A549 (cell line): ENCODE data around the gene CNP. TPM values are rescaled to one million over a fixed set of nuclear protein-coding genes. Genes with fewer than 3 reads are reported as not detected.
A peak's percentile ranks its signal among the peaks of the same experiment; 100 is the strongest.

ENCODE experiments used
- ATAC-seq, 2 experiments: fragments of 200-7000 bp in 1 of 2; fragments of >200 bp in 1 of 2; cut with Nextera tagmentation in 1 of 2; cut with Tn5 transposase in 1 of 2; 3 replicates each; pipeline versions ENCODE4 v1.8.0 to v1.9.1; 2018 to 2020; ENCODE audit warnings: mild to moderate bottlenecking in 1 of 2, moderate library complexity in 1 of 2
- CTCF ChIA-PET: fragments of 300-600 bp; sonication (Branson Sonifier 250); formaldehyde crosslinking; extraction: SDS; loops from one replicate; lab custom pipeline; 2021; ENCODE audit warnings: antibody characterized with exemption, inconsistent platforms; lab: Yijun Ruan, JAX
- POLR2A ChIA-PET: fragments of 350-600 bp; formaldehyde crosslinking; extraction: SDS; loops from one replicate; lab custom pipeline; 2021; ENCODE audit warnings: antibody characterized with exemption, inconsistent platforms; lab: Yijun Ruan, JAX
- DNase-seq, 2 experiments: peaks; one replicate each; pipeline versions ENCODE4 v3.0.0 to v3.0.0-alpha.2; 2011 to 2016; ENCODE audit warnings: low read depth in 1 of 2, low spot score in 1 of 2
- FAIRE-seq: peaks from 2 replicates; lab custom pipeline; 2011; peaks lifted over from hg19 to GRCh38; lab: Jason Lieb, UNC
- H3K27ac ChIP-seq, 2 experiments: fragments of >200 bp; sonication (Bioruptor Twin); formaldehyde crosslinking; 3 replicates each; pipeline ENCODE4 v1.5.1; 2016 to 2017
- H3K4me1 ChIP-seq: fragments of >200 bp; sonication (Bioruptor Twin); formaldehyde crosslinking; 3 replicates; pipeline ENCODE4 v1.6.1; 2016
- H3K4me2 ChIP-seq: fragments of >200 bp; sonication (Bioruptor Twin); formaldehyde crosslinking; 3 replicates; pipeline ENCODE4 v1.6.1; 2016
- H3K4me3 ChIP-seq: fragments of >200 bp; sonication (Bioruptor Twin); formaldehyde crosslinking; 3 replicates; pipeline ENCODE4 v1.5.1; 2016
- H3K9me3 ChIP-seq: fragments of >200 bp; sonication (Bioruptor Twin); formaldehyde crosslinking; 3 replicates; pipeline ENCODE4 v1.6.1; 2016
- BHLHE40 ChIP-seq: IDR thresholded peaks from 2 replicates; pipeline ENCODE4 v1.6.1; 2012; ENCODE audit warnings: low read depth, low read length, inconsistent platforms
- CBX2 ChIP-seq: fragments of 200-600 bp; sonication (generic); IDR thresholded peaks from 2 replicates; pipeline ENCODE4 v1.6.1; 2016; ENCODE audit warnings: low read depth, mild to moderate bottlenecking, borderline replicate concordance
- CEBPB ChIP-seq, 2 experiments: fragments of >200 bp in 1 of 2; sonication (Bioruptor Twin) in 1 of 2; formaldehyde crosslinking in 1 of 2; IDR thresholded peaks; 2 replicates each; pipeline ENCODE4 v1.6.1; 2012 to 2016
- CHD2 ChIP-seq: fragments of 150-350 bp; IDR thresholded peaks from 2 replicates; pipeline ENCODE4 v1.6.1; 2014; ENCODE audit warnings: low read length; ENCODE audit not compliant: partially characterized antibody
- EHMT2 ChIP-seq: fragments of 200-600 bp; sonication (generic); IDR thresholded peaks from 2 replicates; pipeline ENCODE4 v1.6.1; 2016; ENCODE audit warnings: antibody characterized with exemption, low read depth, mild to moderate bottlenecking, moderate library complexity
- FOSL2 ChIP-seq, 2 experiments: fragments of 450-650 bp in 1 of 2; fragments of >200 bp in 1 of 2; sonication (Bioruptor Twin) in 1 of 2; formaldehyde crosslinking; IDR thresholded peaks; 2 replicates each; pipeline versions ENCODE4 v1.5.0 to v1.6.1; 2016 to 2020; ENCODE audit warnings: mild to moderate bottlenecking in 1 of 2, moderate library complexity in 1 of 2
- FOXS1 ChIP-seq: fragments of 250-450 bp; sonication (Bioruptor Pico); IDR thresholded peaks from 2 replicates; pipeline ENCODE4 v1.5.0; 2020; ENCODE audit warnings: mild to moderate bottlenecking, moderate library complexity
- HDAC2 ChIP-seq: fragments of 200-600 bp; sonication (generic); IDR thresholded peaks from 2 replicates; pipeline ENCODE4 v1.6.1; 2016
- HEYL ChIP-seq: fragments of 250-450 bp; sonication (Bioruptor Pico); IDR thresholded peaks from 2 replicates; pipeline ENCODE4 v1.8.0; 2021; ENCODE audit warnings: mild to moderate bottlenecking, moderate library complexity
- HOXA7 ChIP-seq: fragments of 250-450 bp; sonication (Bioruptor Pico); IDR thresholded peaks from 2 replicates; pipeline ENCODE4 v1.5.0; 2020; ENCODE audit warnings: mild to moderate bottlenecking, moderate library complexity
- HOXB5 ChIP-seq: fragments of 250-450 bp; sonication (Bioruptor Pico); IDR thresholded peaks from 2 replicates; pipeline ENCODE4 v1.5.0; 2020; ENCODE audit warnings: mild to moderate bottlenecking, moderate library complexity
- KDM5A ChIP-seq: fragments of 200-600 bp; sonication (generic); IDR thresholded peaks from 2 replicates; pipeline ENCODE4 v1.6.1; 2016; ENCODE audit warnings: antibody characterized with exemption, mild to moderate bottlenecking
- MAFK ChIP-seq: fragments of 450-650 bp; IDR thresholded peaks from 2 replicates; pipeline ENCODE4 v1.6.1; 2014; ENCODE audit not compliant: partially characterized antibody
- MAZ ChIP-seq: fragments of 150-350 bp; IDR thresholded peaks from 2 replicates; pipeline ENCODE4 v1.6.1; 2014; ENCODE audit warnings: antibody characterized with exemption, low read depth, low read length, borderline replicate concordance
- NFE2L2 ChIP-seq: fragments of 150-350 bp; conservative IDR thresholded peaks from 2 replicates; pipeline ENCODE4 v1.6.1; 2014; ENCODE audit warnings: low read length
- NPAS2 ChIP-seq: fragments of 250-450 bp; sonication (Bioruptor Pico); IDR thresholded peaks from 2 replicates; pipeline ENCODE4 v1.8.0; 2022; ENCODE audit warnings: mild to moderate bottlenecking, moderate library complexity, borderline replicate concordance
- NR3C1 ChIP-seq: fragments of >200 bp; sonication (Bioruptor Twin); formaldehyde crosslinking; IDR thresholded peaks from 3 replicates; pipeline ENCODE4 v1.6.1; 2017
- POLR2A ChIP-seq: IDR thresholded peaks from 2 replicates; pipeline ENCODE4 v1.6.1; 2012; ENCODE audit warnings: mild to moderate bottlenecking, low read length
- POLR2AphosphoS2 ChIP-seq: conservative IDR thresholded peaks from 2 replicates; pipeline ENCODE4 v1.6.1; 2012; ENCODE audit warnings: low read length, improper control_type of control experiment, inconsistent platforms
- RARB ChIP-seq: fragments of 250-450 bp; sonication (Bioruptor Pico); IDR thresholded peaks from 2 replicates; pipeline ENCODE4 v1.8.0; 2021; ENCODE audit warnings: mild to moderate bottlenecking, moderate library complexity
- RCOR1 ChIP-seq: fragments of 150-350 bp; IDR thresholded peaks from 2 replicates; pipeline ENCODE4 v1.6.1; 2014; ENCODE audit warnings: antibody characterized with exemption, low read length, low read depth
- RFX5 ChIP-seq: fragments of 450-650 bp; IDR thresholded peaks from 2 replicates; pipeline ENCODE4 v1.7.1; 2014; ENCODE audit warnings: antibody characterized with exemption, mild to moderate bottlenecking, moderate library complexity
- TFCP2L1 ChIP-seq: fragments of 250-450 bp; sonication (Bioruptor Pico); IDR thresholded peaks from 2 replicates; pipeline ENCODE4 v1.5.0; 2021; ENCODE audit warnings: mild to moderate bottlenecking
- ZC3H11A ChIP-seq: fragments of 450-650 bp; IDR thresholded peaks from 2 replicates; pipeline ENCODE4 v1.6.1; 2014; ENCODE audit warnings: antibody characterized with exemption, mild to moderate bottlenecking
- ZFP36 ChIP-seq: fragments of 450-650 bp; IDR thresholded peaks from 2 replicates; pipeline ENCODE4 v1.6.1; 2014; ENCODE audit warnings: borderline replicate concordance; ENCODE audit not compliant: partially characterized antibody
- WGBS: methylation state at CpG from one replicate; pipeline ENCODE4 v1.1.6; 2017; ENCODE audit errors: missing lambda C conversion rate; 5-methylcytosine and 5-hydroxymethylcytosine counted together
- polyA plus RNA-seq, 4 experiments: library from polyadenylated mRNA; depleted of rRNA in 3 of 4; stranded (reverse); fragments of >200 nt; fragmentation: RNase III in 1 of 4; extraction: RNeasy Plus Mini Kit Qiagen cat#74134 plus additional on column Dnase treatment in 1 of 4; gene quantifications; 2 replicates in 3 of 4; 3 replicates in 1 of 4; pipeline ENCODE4 v1.2.3, GENCODE V29; 2011 to 2017
- TF ChIP-seq, protein P1 (sequence below): IDR thresholded peaks from 2 replicates; pipeline ENCODE4 v1.6.1; 2012
- TF ChIP-seq, protein P2 (sequence below): IDR thresholded peaks from 2 replicates; pipeline ENCODE4 v1.6.1; 2012; ENCODE audit warnings: low read depth, borderline replicate concordance
- TF ChIP-seq, protein P3 (sequence below): fragments of 250-450 bp; sonication (Bioruptor Pico); IDR thresholded peaks from 2 replicates; pipeline ENCODE4 v1.5.0; 2020; ENCODE audit warnings: low read depth, mild to moderate bottlenecking, moderate library complexity
- TF ChIP-seq, protein P4 (sequence below): fragments of >200 bp; sonication (Bioruptor Twin); formaldehyde crosslinking; IDR thresholded peaks from 2 replicates; pipeline ENCODE4 v1.6.1; 2016

The CNP gene
- polyA plus RNA-seq, 2 of the 4 experiments (the other 2 are of a cell fraction): 38.6 to 113 TPM

DNA sequence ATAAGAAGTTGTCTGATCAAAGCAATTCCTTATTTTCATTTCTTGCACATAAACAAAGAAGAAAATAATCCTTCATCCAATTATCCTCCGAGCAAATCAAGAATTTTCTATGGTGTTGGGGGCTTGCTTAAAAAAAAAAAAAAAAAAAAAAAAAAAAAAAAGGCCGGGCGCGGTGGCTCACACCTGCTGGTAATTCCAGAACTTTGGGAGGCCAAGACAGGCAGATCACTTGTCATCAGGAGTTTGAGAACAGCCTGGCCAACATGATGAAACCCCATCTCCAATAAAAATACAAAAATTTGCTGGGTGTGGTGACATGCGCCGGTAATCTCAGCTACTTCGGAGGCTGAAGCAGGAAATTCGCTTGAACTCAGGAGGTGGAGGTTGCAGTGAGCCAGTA is 19.3 kb downstream of the CNP start:
- POLR2A ChIA-PET: no interaction called here
- CTCF ChIA-PET: interaction anchor here (0.8 to 2.4 kb wide), 5 partner anchors 9 to 248 kb away, joined by 3 to 8 read pairs (median 3); no protein-coding TSS in a partner anchor
- no peak overlapping the region for H3K27ac ChIP-seq
- H3K9me3 ChIP-seq: no peaks in the 10 kb centered on the region
- DNase-seq: no peak
- no peak overlapping the region for H3K4me3 ChIP-seq
- ATAC-seq: no peak
- TF ChIP-seq, protein P1, sequence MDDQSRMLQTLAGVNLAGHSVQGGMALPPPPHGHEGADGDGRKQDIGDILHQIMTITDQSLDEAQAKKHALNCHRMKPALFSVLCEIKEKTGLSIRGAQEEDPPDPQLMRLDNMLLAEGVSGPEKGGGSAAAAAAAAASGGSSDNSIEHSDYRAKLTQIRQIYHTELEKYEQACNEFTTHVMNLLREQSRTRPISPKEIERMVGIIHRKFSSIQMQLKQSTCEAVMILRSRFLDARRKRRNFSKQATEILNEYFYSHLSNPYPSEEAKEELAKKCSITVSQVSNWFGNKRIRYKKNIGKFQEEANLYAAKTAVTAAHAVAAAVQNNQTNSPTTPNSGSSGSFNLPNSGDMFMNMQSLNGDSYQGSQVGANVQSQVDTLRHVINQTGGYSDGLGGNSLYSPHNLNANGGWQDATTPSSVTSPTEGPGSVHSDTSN: no peak
- TF ChIP-seq HDAC2 (no peak), MAFK (no peak), FOXS1 (CRISPR knock-in tag) (no peak)
- H3K4me1 ChIP-seq: peaks cover 31% of the 10 kb centered on the region
- no peak overlapping the region for H3K4me2 ChIP-seq
- 87% methylated on average over 8 of the region's 8 CpGs for WGBS
- FAIRE-seq: no peak

DNA sequence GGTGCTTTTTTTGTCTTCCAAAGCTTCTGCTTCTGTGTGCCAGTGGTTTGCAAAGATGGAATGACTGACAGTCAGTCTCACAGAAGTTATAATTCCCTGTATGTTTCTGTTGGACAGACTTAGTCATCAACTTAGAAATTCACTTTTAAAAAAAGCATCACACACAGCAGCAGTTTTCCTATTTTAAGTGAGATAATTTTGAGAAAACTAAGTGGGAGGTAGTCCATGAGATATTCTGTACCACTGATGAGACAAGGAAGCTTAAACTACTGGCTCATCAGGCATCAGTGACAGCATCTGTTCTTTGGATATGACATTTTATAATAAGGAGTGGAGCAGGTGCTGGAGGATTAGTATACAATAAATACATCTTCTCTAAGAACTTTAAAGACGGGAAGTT is 20.0 kb downstream of the CNP start:
- H3K4me2 ChIP-seq: no peak overlapping the region
- H3K4me1 ChIP-seq: peaks cover 33% of the 10 kb centered on the region
- no peak overlapping the region for H3K27ac ChIP-seq
- DNase-seq (no peak), FAIRE-seq (no peak), ATAC-seq (no peak)
- WGBS: 94% methylated on average over 1 of the region's 1 CpG
- H3K4me3 ChIP-seq: no peak overlapping the region
- ChIA-PET POLR2A (no interaction called here), CTCF (interaction anchor here (0.5 to 2.4 kb wide), 5 partner anchors 10 to 629 kb away, joined by 3 to 8 read pairs (median 3); no protein-coding TSS in a partner anchor)
- no peaks in the 10 kb centered on the region for H3K9me3 ChIP-seq
- no peak for TF ChIP-seq CHD2
- no peak for TF ChIP-seq BHLHE40
- TF ChIP-seq, protein P2, sequence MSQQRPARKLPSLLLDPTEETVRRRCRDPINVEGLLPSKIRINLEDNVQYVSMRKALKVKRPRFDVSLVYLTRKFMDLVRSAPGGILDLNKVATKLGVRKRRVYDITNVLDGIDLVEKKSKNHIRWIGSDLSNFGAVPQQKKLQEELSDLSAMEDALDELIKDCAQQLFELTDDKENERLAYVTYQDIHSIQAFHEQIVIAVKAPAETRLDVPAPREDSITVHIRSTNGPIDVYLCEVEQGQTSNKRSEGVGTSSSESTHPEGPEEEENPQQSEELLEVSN: no peak
- no peak for TF ChIP-seq HEYL (CRISPR knock-in tag)
- TF ChIP-seq NFE2L2: no peak
- no peak for TF ChIP-seq POLR2A
- no peak for TF ChIP-seq KDM5A
- TF ChIP-seq NR3C1: no peak
- TF ChIP-seq HDAC2: no peak
- no peak for TF ChIP-seq RARB
- TF ChIP-seq RCOR1: no peak
- TF ChIP-seq, protein P3, sequence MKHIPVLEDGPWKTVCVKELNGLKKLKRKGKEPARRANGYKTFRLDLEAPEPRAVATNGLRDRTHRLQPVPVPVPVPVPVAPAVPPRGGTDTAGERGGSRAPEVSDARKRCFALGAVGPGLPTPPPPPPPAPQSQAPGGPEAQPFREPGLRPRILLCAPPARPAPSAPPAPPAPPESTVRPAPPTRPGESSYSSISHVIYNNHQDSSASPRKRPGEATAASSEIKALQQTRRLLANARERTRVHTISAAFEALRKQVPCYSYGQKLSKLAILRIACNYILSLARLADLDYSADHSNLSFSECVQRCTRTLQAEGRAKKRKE (CRISPR knock-in tag): no peak
- TF ChIP-seq CBX2: no peak
- no peak for TF ChIP-seq HOXA7
- TF ChIP-seq ZC3H11A: no peak

DNA sequence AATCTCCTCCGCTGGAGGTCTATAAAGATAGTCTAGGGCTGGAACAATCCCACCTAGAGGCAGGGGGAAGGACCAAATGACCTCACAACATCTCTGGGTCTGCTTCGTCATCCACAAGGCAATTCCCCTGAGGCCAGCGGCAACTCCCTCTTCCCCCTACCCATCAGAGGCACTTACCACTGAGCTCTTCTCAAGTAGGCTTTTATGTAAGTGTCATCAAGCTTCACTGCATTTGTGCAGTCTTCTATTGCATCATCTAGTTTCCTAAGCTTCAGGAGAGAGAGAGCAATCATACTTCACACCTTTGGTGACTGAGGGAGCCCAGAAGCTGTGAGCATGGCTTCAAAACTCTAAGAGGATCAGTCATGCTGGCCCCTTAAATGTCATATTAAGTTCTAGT is 21.0 kb downstream of the CNP start:
- DNase-seq (no peak), FAIRE-seq (no peak), ATAC-seq (no peak)
- H3K9me3 ChIP-seq: no peaks in the 10 kb centered on the region
- 0 out of 6 replicates have a peak overlapping the region, but pooled peaks of 1 of the 2 experiments have one; percentile 4 for H3K27ac ChIP-seq
- H3K4me2 ChIP-seq: no peak overlapping the region
- H3K4me3 ChIP-seq: no peak overlapping the region
- POLR2A ChIA-PET: no interaction called here
- no peak for TF ChIP-seq TFCP2L1 (CRISPR knock-in tag)
- no peak for TF ChIP-seq POLR2AphosphoS2
- TF ChIP-seq RFX5: no peak
- no peak for TF ChIP-seq CBX2
- TF ChIP-seq ZFP36: no peak
- TF ChIP-seq NFE2L2: no peak
- TF ChIP-seq EHMT2: no peak
- TF ChIP-seq MAZ: no peak
- no peak for TF ChIP-seq FOSL2 (IDR thresholded peaks at IDR 0.05)
- TF ChIP-seq FOSL2 (CRISPR knock-in tag; IDR thresholded peaks at IDR 0.05): no peak
- no peak for TF ChIP-seq HOXB5 (CRISPR knock-in tag)
- TF ChIP-seq CEBPB (IDR thresholded peaks at IDR 0.05): no peak
- no peak for TF ChIP-seq MAFK
- TF ChIP-seq POLR2A: no peak
- TF ChIP-seq HEYL (CRISPR knock-in tag): no peak
- TF ChIP-seq NPAS2 (CRISPR knock-in tag): no peak
- TF ChIP-seq, protein P4, sequence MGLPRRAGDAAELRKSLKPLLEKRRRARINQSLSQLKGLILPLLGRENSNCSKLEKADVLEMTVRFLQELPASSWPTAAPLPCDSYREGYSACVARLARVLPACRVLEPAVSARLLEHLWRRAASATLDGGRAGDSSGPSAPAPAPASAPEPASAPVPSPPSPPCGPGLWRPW: no peak
- TF ChIP-seq, all 56 proteins: peak for 0
- peaks cover 33% of the 10 kb centered on the region for H3K4me1 ChIP-seq
- CTCF ChIA-PET: interaction anchor here (1.3 to 1.5 kb wide), 3 partner anchors 12 to 130 kb away, joined by 3 to 4 read pairs (median 3); no protein-coding TSS in a partner anchor
- WGBS: 94% methylated on average over 3 of the region's 3 CpGs
